LNCAP (cell line): Measurements from ENCODE around the gene CES5A.

Source experiments
- TF ChIP-seq, protein P1 (sequence below): fragments of 450-650 bp; IDR thresholded peaks from 2 replicates; pipeline ENCODE4 v1.5.1; 2017; ENCODE audit warnings: mild to moderate bottlenecking

CES5A gene

GRCh38 chr16:55900616-55901393, 25.6 kb upstream of the CES5A start:
- TF ChIP-seq, protein P1, sequence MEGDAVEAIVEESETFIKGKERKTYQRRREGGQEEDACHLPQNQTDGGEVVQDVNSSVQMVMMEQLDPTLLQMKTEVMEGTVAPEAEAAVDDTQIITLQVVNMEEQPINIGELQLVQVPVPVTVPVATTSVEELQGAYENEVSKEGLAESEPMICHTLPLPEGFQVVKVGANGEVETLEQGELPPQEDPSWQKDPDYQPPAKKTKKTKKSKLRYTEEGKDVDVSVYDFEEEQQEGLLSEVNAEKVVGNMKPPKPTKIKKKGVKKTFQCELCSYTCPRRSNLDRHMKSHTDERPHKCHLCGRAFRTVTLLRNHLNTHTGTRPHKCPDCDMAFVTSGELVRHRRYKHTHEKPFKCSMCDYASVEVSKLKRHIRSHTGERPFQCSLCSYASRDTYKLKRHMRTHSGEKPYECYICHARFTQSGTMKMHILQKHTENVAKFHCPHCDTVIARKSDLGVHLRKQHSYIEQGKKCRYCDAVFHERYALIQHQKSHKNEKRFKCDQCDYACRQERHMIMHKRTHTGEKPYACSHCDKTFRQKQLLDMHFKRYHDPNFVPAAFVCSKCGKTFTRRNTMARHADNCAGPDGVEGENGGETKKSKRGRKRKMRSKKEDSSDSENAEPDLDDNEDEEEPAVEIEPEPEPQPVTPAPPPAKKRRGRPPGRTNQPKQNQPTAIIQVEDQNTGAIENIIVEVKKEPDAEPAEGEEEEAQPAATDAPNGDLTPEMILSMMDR, result no peak

DNA sequence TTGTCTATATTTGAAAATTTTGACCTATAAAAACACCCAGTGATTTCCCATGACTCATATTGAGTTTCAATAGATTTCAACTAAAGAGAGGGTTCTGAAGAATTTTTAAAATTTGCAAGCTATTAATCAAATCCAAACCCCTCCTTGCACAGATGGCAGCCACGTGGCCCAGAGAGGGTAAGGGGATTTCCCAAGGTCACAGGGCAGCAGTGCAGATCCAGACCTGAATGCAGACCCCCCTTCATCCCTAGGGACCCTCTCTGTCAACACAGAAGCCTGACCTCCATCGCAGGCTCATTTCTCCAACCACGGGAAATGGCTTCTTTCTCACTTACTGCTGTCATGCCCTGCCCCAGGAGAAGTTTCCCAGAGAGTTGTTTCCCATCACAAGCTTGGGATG, 24.7 kb upstream of the CES5A start:
- TF ChIP-seq, protein P1, result no peak

DNA sequence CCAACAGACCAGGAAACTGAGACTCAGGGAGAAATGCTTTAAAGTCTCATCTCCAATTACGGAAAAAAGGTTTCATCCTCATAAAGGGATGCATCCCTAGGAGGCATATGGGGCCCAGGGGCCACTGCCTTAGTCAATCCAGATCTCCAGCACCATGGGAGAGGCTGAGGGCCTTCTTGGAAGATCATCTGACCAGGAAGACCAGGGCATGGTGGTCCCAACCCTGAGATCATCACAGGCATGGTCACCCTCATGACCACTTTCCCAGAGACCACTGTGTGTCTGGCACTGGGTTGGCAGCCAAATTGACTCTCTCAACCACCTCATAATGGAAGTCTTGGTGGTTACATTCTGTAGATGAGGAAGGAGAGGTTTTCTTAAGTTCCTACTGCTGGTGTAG, 23.4 kb upstream of the CES5A start:
- TF ChIP-seq, protein P1, result no peak

- TF ChIP-seq, protein P1, result no peak
Observed at GRCh38 chr16:55892821-55893220, 17.6 kb upstream of the CES5A start.

GRCh38 chr16:55889518-55889917, 14.3 kb upstream of the CES5A start:
- TF ChIP-seq, protein P1, result no peak

- TF ChIP-seq, protein P1, result no peak
Observed at GRCh38 chr16:55888546-55888945, 13.4 kb upstream of the CES5A start.

DNA sequence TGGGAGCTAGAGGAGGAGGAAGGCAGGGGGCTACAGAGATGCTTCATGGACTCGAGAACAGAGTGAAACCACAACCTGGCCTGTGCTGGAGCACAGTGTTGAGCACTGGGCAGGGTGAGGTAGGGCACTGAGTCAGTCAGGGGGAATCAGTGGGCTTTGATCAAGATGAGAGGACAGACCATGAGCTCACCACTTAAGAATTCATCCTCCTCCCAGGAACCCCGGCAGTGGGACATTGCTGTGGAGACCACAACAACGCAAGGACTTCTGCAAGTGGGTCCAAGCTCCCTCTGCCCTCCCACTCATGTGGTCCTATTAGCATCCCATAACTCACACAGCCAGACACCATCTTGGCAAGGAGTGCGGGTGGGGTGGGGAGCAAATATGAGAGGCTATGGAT, 1.7 kb upstream of the CES5A start:
- TF ChIP-seq, protein P1, result no peak

DNA sequence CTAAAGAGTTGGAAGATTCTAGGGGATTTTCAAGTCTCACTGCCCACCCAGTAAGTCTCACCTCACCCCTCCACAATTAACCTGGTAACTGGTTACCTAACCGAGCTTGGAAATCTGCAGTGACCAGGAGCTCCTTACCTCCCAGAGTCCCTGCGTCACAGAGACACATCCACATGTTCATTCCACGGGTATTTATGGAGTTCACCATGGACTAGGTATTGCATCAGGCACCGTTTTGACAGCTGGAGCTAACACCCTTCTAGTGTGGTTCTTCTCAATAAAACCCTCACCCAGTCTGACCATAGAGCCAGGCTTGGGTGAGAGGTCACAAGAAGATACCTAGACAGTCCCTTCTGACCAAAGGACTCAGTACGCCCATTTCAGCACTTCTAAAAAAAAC, 2.1 kb downstream of the CES5A start:
- TF ChIP-seq, protein P1, result no peak
